SK-N-SH (cell line): ENCODE measurements around the gene PRSS36.
"Not testable (repeated sequence)": the region's sequence is repeated elsewhere in the genome, so short reads cannot be mapped to it uniquely, and the experiment has no call there.

ENCODE experiments used
- GABPA ChIP-seq: IDR thresholded peaks from 2 replicates; pipeline ENCODE4 v1.4.0; 2012; ENCODE audit warnings: low read depth, mild to moderate bottlenecking
- MAX ChIP-seq: IDR thresholded peaks from 2 replicates; pipeline ENCODE4 v1.4.0; 2012; ENCODE audit warnings: low read depth
- SIN3A ChIP-seq: IDR thresholded peaks from 2 replicates; pipeline ENCODE4 v1.6.1; 2012; ENCODE audit warnings: low read depth, mild to moderate bottlenecking, low read length, moderate library complexity, borderline replicate concordance
- TF ChIP-seq, protein P1 (sequence below): fragments of 200-600 bp; sonication (generic); IDR thresholded peaks from 2 replicates; pipeline ENCODE4 v1.6.1; 2017; ENCODE audit warnings: antibody characterized with exemption, mild to moderate bottlenecking, moderate library complexity

DNA sequence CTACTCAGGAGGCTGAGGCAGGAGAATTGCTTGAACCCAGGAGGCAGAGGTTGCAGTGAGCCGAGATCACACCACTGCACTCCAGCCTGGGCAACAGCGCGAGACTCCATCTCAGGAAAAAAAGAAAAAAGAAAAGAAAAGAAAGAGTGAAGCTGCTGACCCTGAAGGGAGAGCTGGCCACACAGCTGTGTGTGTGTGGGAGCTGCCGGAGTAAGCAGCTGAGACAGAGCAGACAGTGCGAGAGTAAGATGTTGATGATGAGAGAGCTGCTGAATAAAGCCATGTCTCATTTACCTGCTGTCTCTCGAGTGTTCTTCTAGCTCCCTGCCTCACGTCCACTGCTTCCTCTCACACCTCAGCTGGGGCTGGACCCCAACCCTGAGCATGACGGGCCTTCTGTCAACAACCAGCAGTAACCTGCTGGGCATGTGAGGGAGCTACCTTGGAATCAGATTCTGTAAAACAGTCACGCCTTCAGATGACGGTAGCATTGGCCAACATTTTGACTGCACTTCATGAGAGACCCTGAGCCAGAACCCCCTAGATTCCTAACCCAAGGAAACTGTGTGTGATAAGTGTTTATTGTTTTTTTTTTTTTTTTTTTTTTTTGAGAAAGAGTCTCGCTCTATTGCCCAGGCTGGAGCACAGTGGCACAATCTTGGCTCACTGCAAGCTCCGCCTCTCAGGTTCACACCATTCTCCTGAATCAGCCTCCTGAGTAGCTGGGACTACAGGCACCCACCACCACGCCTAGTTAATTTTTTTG is 48.8 kb downstream of the PRSS36 start:
- TF ChIP-seq, protein P1, sequence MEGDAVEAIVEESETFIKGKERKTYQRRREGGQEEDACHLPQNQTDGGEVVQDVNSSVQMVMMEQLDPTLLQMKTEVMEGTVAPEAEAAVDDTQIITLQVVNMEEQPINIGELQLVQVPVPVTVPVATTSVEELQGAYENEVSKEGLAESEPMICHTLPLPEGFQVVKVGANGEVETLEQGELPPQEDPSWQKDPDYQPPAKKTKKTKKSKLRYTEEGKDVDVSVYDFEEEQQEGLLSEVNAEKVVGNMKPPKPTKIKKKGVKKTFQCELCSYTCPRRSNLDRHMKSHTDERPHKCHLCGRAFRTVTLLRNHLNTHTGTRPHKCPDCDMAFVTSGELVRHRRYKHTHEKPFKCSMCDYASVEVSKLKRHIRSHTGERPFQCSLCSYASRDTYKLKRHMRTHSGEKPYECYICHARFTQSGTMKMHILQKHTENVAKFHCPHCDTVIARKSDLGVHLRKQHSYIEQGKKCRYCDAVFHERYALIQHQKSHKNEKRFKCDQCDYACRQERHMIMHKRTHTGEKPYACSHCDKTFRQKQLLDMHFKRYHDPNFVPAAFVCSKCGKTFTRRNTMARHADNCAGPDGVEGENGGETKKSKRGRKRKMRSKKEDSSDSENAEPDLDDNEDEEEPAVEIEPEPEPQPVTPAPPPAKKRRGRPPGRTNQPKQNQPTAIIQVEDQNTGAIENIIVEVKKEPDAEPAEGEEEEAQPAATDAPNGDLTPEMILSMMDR, result not testable (repeated sequence)
- not testable (repeated sequence) for TF ChIP-seq SIN3A, GABPA, MAX
